IMR-90 (cell line): ENCODE data around the gene PRELID1. TPM values are rescaled to one million over a fixed set of nuclear protein-coding genes. Genes with fewer than 3 reads are reported as not detected.
"Not testable (repeated sequence)": the region's sequence is repeated elsewhere in the genome, so short reads cannot be mapped to it uniquely, and the experiment has no call there.

Experiments used
- ATAC-seq: fragments of 200-7000 bp; cut with Tn5 transposase; 2 replicates; pipeline ENCODE4 v1.9.1; 2020; ENCODE audit warnings: low read depth, mild to moderate bottlenecking, moderate library complexity
- BruUV-seq: library from RNA; stranded (reverse); fragments of 400-500 nt; replicated peaks from 2 replicates; lab custom pipeline; 2021; lab: Mats Ljungman, UMichigan
- CTCF ChIA-PET: fragments of 300-600 bp; formaldehyde crosslinking; extraction: SDS; loops from one replicate; lab custom pipeline; 2021; ENCODE audit warnings: antibody characterized with exemption; lab: Yijun Ruan, JAX
- POLR2A ChIA-PET: fragments of 300-600 bp; sonication (Branson Sonifier 250); formaldehyde crosslinking; loops from one replicate; lab custom pipeline; 2022; ENCODE audit warnings: antibody characterized with exemption; ENCODE audit not compliant: unreplicated experiment; lab: Charles Lee
- DNase-seq: peaks from one replicate; pipeline ENCODE4 v3.0.0; 2013
- H2AFZ ChIP-seq: replicated peaks from 2 replicates; pipeline ENCODE3; 2013; ENCODE audit warnings: low read length, mild to moderate bottlenecking; ENCODE audit not compliant: poor library complexity
- H2AK5ac ChIP-seq: 2 replicates; pipeline ENCODE4 v1.6.1; 2013; ENCODE audit warnings: low read depth, low read length, inconsistent platforms
- H2AK9ac ChIP-seq: replicated peaks from 2 replicates; pipeline ENCODE3; 2013; ENCODE audit warnings: mild to moderate bottlenecking, low read depth, low read length, moderate library complexity; ENCODE audit not compliant: poor library complexity
- H2BK120ac ChIP-seq: 2 replicates; pipeline ENCODE4 v1.6.1; 2013; ENCODE audit warnings: low read depth, low read length, inconsistent platforms
- H2BK15ac ChIP-seq: 3 replicates; pipeline ENCODE4 v1.6.1; 2013; ENCODE audit warnings: low read depth, low read length, inconsistent platforms
- H2BK20ac ChIP-seq: 2 replicates; pipeline ENCODE4 v1.6.1; 2013; ENCODE audit warnings: low read depth, mild to moderate bottlenecking, inconsistent platforms, low read length, moderate library complexity
- H2BK5ac ChIP-seq: 2 replicates; pipeline ENCODE4 v1.6.1; 2013; ENCODE audit warnings: mild to moderate bottlenecking, low read depth, low read length, inconsistent platforms; ENCODE audit not compliant: poor library complexity, severe bottlenecking
- H3K14ac ChIP-seq: replicated peaks from 2 replicates; pipeline ENCODE4 v1.6.1; 2013; ENCODE audit warnings: low read depth, low read length, inconsistent platforms
- H3K18ac ChIP-seq: 2 replicates; pipeline ENCODE4 v1.6.1; 2013; ENCODE audit warnings: low read depth, low read length, control low read depth
- H3K23ac ChIP-seq: 2 replicates; pipeline ENCODE4 v1.6.1; 2013; ENCODE audit warnings: low read depth, low read length, inconsistent platforms
- H3K27ac ChIP-seq: 2 replicates; pipeline ENCODE4 v1.5.1; 2013; ENCODE audit warnings: mild to moderate bottlenecking, control low read depth, low read length; ENCODE audit not compliant: insufficient read depth
- H3K27me3 ChIP-seq: 2 replicates; pipeline ENCODE4 v1.6.1; 2013; ENCODE audit warnings: low read length; ENCODE audit not compliant: control insufficient read depth, insufficient read depth
- H3K36me3 ChIP-seq: 2 replicates; pipeline ENCODE4 v1.6.1; 2013; ENCODE audit warnings: low read length, mixed read lengths; ENCODE audit not compliant: control insufficient read depth, insufficient read depth
- H3K4ac ChIP-seq: 2 replicates; pipeline ENCODE4 v1.6.1; 2013; ENCODE audit warnings: low read depth, low read length, inconsistent platforms
- H3K4me1 ChIP-seq: 2 replicates; pipeline ENCODE4 v1.6.1; 2013; ENCODE audit warnings: low read length, mixed read lengths; ENCODE audit not compliant: control insufficient read depth, insufficient read depth
- H3K4me2 ChIP-seq: 2 replicates; pipeline ENCODE4 v1.6.1; 2013; ENCODE audit warnings: low read depth, mild to moderate bottlenecking, control low read depth, low read length, moderate library complexity
- H3K4me3 ChIP-seq: 2 replicates; pipeline ENCODE4 v1.5.1; 2013; ENCODE audit warnings: low read depth, mild to moderate bottlenecking, control low read depth, low read length, moderate library complexity; ENCODE audit not compliant: insufficient read depth
- H3K56ac ChIP-seq: 2 replicates; pipeline ENCODE4 v1.6.1; 2013; ENCODE audit warnings: low read length, inconsistent platforms; ENCODE audit not compliant: insufficient read depth; ENCODE audit errors: extremely low read depth
- H3K79me1 ChIP-seq, 2 experiments: 2 replicates each; pipeline ENCODE4 v1.6.1; 2013; ENCODE audit warnings: low read length in 2 of 2, inconsistent platforms in 1 of 2, low read depth in 1 of 2
- H3K9ac ChIP-seq: 2 replicates; pipeline ENCODE4 v1.6.1; 2013; ENCODE audit warnings: low read depth, low read length, control low read depth
- H3K9me1 ChIP-seq: 2 replicates; pipeline ENCODE4 v1.6.1; 2013; ENCODE audit warnings: low read length, inconsistent platforms; ENCODE audit not compliant: insufficient read depth
- H3K9me3 ChIP-seq: 2 replicates; pipeline ENCODE4 v1.6.1; 2013; ENCODE audit warnings: low read length; ENCODE audit not compliant: control insufficient read depth, insufficient read depth
- H4K20me1 ChIP-seq: 2 replicates; pipeline ENCODE4 v1.6.1; 2013; ENCODE audit warnings: low read length, inconsistent platforms; ENCODE audit not compliant: insufficient read depth
- H4K5ac ChIP-seq: 2 replicates; pipeline ENCODE4 v1.6.1; 2013; ENCODE audit warnings: mild to moderate bottlenecking, low read depth, low read length, control low read depth
- H4K8ac ChIP-seq, 2 experiments: 2 replicates each; pipeline ENCODE4 v1.6.1; 2013; ENCODE audit warnings: low read depth in 2 of 2, low read length in 2 of 2, control low read depth in 1 of 2, inconsistent platforms in 1 of 2
- H4K91ac ChIP-seq: 2 replicates; pipeline ENCODE4 v1.6.1; 2013; ENCODE audit warnings: low read depth, low read length, inconsistent platforms; ENCODE audit not compliant: insufficient read depth
- WGBS, 2 experiments: methylation state at CpG; one replicate each; pipeline versions ENCODE4 v1.1.5 to v1.1.7; 2013; ENCODE audit warnings: missing lambda C conversion rate in 2 of 2; ENCODE audit not compliant: insufficient read length in 1 of 2; ENCODE audit errors: extremely low coverage in 2 of 2; 5-methylcytosine and 5-hydroxymethylcytosine counted together
- dilution Hi-C: fragments of 300-500 bp; cut with HindIII; formaldehyde crosslinking; loops from one replicate; pipeline ENCODE4 v1.14.3; 2018; ENCODE audit warnings: low sequenced_read_pairs; ENCODE audit not compliant: unreplicated experiment
- in situ Hi-C: fragments of 300-500 bp; cut with MboI; formaldehyde crosslinking; loops from 3 replicates; pipeline ENCODE4 v1.14.3; 2019; ENCODE audit warnings: low sequenced_read_pairs, inconsistent platforms, mixed read lengths
- intact Hi-C: fragments of 100-400 bp; cut with micrococcal nuclease; formaldehyde crosslinking; loops from 2 replicates; pipeline ENCODE4 v1.10.0; 2022
- polyA plus RNA-seq, 3 experiments: library from polyadenylated mRNA; depleted of rRNA; stranded (reverse); fragments of >200 nt; gene quantifications; 2 replicates each; pipeline ENCODE4 v1.2.3, GENCODE V29; 2012; ENCODE audit warnings: low replicate concordance in 1 of 3
- total RNA-seq: library from RNA; depleted of rRNA; stranded (reverse); fragments of >200 nt; gene quantifications from 2 replicates; pipeline ENCODE4 v1.2.3, GENCODE V29; 2012

PRELID1 gene
- total and polyA plus RNA-seq, 2 of the 4 experiments (the other 2 are of a cell fraction), result 116 to 239 TPM

DNA sequence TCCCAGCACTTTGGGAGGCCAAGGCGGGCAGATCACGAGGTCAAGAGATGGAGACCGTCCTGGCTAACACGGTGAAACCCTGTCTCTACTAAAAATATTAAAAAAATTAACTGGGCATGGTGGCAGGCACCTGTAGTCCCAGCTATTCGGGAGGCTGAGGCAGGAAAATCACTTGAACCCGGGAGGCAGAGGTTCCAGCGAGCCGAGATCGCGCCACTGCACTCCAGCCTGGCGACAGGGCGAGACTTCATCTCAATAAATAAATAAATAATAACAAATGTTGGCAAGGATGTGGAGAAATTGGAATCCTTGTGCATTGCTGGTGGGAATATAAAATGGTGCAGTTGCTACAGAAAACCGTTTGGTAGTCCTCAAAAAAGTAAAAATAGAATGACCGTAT is 39.4 kb downstream of the PRELID1 start:
- H2AK9ac ChIP-seq, H3K56ac ChIP-seq, BruUV-seq, H3K14ac ChIP-seq, intact Hi-C loops, H2BK5ac ChIP-seq, POLR2A ChIA-PET, ATAC-seq, dilution Hi-C loops, H2AK5ac ChIP-seq, H3K9me3 ChIP-seq, H2BK20ac ChIP-seq, H2BK15ac ChIP-seq, H3K4me3 ChIP-seq, H3K27ac ChIP-seq, H3K18ac ChIP-seq, H3K4me1 ChIP-seq, H4K5ac ChIP-seq, H3K4ac ChIP-seq, H2BK120ac ChIP-seq, H2AFZ ChIP-seq, H3K9ac ChIP-seq, H3K4me2 ChIP-seq, CTCF ChIA-PET, H4K8ac ChIP-seq, DNase-seq, H3K23ac ChIP-seq, in situ Hi-C loops, H3K27me3 ChIP-seq, H4K91ac ChIP-seq: not testable (repeated sequence)
- Histone ChIP-seq H3K79me1 (peaks cover 41 to 55% of the 10 kb centered on the region in 2 experiments), H3K36me3 (peaks cover 20% of the 10 kb centered on the region), H4K20me1 (peaks cover 22% of the 10 kb centered on the region; the same call in 1 of the 2 replicates), H3K9me1 (peaks cover 12% of the 10 kb centered on the region; the same call in 1 of the 2 replicates)
- no CpG with 5 or more reads among the region's 14 CpGs for WGBS, 2 experiments
